ENCODE measurements around the gene LPAR3.

LPAR3 gene

DNA sequence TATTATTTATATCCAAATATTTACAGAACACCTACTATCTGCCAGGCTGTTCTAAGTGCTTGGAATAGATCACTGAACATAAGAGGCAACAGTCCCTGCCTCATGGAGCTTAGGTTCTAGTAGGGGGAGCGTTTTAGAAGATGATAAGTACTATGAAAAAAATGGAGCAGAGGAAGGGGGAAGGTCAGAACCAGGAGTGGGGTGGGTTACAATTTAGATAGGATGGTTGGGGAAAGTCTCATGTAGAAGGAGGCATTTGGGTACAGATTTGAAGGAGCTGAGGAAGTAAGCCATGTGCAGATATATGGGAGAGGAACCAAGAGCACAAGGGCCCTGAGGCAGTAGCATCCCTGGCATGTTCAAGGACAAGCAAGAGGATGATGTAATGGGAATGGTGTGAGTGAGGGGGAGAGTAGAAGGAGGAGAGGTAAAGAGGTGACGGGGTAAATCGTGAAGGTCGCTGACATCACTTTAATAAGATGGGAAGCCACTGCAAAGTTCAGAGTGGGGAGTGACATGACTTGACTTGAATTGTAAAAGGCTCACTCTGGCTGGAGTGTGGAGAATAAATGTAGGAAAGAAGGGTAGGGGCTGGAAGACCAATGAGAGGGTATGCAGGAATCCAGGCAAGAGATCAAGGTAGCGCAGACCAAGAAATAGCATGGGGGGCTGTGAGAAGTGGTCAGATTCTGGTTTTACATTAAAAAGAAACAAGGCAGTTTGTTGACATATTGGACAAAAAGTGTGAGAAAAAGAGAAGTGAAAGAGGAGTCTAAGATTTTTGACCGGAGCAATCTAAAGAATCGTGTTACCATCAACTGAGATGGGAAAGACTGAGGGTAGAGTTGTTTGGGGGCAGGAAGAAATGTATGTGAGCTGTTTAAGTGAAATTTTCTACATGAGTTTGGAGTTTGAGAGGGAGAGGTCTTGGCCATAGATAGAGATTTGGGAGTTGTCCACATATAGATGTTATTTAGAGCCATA is 92.6 kb downstream of the LPAR3 start:
- no peak overlapping the region for H3K4me3 ChIP-seq (ENCODE audit: control insufficient read depth, low read depth, low read length)
- TF ChIP-seq, protein P1, sequence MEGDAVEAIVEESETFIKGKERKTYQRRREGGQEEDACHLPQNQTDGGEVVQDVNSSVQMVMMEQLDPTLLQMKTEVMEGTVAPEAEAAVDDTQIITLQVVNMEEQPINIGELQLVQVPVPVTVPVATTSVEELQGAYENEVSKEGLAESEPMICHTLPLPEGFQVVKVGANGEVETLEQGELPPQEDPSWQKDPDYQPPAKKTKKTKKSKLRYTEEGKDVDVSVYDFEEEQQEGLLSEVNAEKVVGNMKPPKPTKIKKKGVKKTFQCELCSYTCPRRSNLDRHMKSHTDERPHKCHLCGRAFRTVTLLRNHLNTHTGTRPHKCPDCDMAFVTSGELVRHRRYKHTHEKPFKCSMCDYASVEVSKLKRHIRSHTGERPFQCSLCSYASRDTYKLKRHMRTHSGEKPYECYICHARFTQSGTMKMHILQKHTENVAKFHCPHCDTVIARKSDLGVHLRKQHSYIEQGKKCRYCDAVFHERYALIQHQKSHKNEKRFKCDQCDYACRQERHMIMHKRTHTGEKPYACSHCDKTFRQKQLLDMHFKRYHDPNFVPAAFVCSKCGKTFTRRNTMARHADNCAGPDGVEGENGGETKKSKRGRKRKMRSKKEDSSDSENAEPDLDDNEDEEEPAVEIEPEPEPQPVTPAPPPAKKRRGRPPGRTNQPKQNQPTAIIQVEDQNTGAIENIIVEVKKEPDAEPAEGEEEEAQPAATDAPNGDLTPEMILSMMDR (conservative IDR thresholded peaks at IDR 0.05; ENCODE audit: control insufficient read depth, insufficient read depth, low read depth, low read length) = no peak

DNA sequence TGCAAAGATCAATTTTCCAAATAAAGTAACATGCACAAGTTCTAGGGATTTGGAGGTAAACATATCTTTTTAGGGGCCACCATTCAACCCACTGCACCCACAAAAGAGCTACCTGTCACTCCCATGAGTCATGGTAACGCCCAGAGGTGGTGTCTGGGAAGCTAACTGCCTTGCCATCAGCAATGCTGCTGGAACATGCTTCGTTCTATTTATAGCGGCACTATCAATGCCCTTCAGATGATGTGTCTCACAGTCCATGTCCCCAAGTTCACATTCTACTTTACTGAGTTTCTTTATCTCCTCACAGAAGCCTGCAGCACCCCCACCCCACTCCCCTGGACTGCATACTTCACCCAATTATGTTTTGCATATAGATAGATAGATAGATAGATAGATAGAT is 95.4 kb downstream of the LPAR3 start:
- DNase-seq (ENCODE audit: low read depth) = no peak
- TF ChIP-seq, protein P1 (conservative IDR thresholded peaks at IDR 0.05; ENCODE audit: control insufficient read depth, insufficient read depth, low read depth, low read length) = no peak
- no peak overlapping the region for H3K4me3 ChIP-seq (ENCODE audit: control insufficient read depth, low read depth, low read length)

More for the DNA sequence above, 92.6 kb downstream of the LPAR3 start:
- DNase-seq (ENCODE audit: low read depth) = no peak

DNA sequence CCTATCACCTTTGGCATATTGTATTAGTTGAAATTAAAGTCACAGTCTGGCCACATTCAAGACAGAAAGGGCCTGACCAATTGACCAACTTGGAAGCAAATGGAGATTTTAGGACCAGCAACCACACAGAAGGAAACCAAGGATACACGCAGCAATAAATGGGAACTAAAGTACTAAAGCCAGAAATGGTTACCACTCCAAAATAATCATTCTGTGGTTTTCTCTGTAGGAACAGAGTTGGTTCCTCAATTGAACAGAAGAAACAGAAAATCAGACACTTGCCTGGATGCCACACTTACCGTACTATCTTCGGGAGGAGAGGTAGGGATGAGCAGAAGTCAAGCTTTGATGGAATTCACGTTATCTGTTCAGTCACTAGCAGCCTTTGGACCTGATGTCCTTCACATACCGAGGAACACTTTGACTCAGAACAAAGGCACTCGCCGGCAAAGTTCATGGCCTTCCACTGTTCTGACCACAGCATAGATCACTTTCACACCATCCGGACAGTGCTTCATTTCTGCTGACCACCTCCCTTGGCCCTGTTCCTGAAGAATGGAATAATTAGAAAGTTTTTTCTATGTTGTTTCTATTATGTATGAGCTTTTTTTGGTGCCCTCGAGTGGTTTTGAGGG is 96.9 kb downstream of the LPAR3 start:
- TF ChIP-seq, protein P1 (conservative IDR thresholded peaks at IDR 0.05; ENCODE audit: control insufficient read depth, insufficient read depth, low read depth, low read length) = no peak
- DNase-seq (ENCODE audit: low read depth) = no peak
- H3K4me3 ChIP-seq (ENCODE audit: control insufficient read depth, low read depth, low read length) = no peak overlapping the region

DNA sequence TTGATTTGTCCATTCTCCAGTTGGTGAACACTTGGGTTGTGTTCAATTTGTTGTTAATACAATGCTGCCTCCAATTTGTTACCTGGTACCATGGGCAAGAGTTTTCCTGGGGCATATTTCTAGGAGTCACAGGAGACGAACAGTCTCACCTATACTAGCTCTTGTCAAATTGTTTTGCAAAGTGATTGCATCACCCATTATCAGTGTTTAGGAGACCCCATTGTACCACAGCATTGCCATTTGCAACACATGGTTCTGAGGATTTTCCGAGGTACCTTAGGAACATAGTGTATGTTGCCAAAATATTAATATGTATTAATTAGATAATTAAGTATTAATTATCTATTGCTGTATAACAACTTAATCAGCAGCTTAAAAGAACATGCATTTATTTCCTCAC is 97.8 kb downstream of the LPAR3 start:
- DNase-seq (ENCODE audit: low read depth) = no peak
- H3K4me3 ChIP-seq (ENCODE audit: control insufficient read depth, low read depth, low read length) = no peak overlapping the region
- TF ChIP-seq, protein P1 (conservative IDR thresholded peaks at IDR 0.05; ENCODE audit: control insufficient read depth, insufficient read depth, low read depth, low read length) = no peak

DNA sequence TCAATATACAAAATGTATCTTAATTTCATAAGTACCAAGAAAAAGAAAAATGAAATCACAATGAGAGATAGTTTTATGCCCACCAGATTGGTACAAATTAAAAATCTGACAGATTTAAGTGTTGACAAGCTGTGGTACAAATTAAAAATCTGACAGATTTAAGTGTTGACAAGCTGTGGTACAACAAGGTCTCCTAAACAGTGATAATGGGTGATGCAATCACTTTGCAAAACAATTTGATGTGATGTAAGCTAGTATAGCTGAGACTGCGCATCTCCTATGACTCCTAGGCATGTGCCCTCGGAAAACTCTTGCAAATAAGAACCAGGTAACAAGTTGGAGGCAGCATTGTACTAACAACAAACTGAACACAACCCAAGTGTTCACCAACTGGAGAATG is 100.6 kb downstream of the LPAR3 start:
- no peak for DNase-seq (ENCODE audit: low read depth)
- TF ChIP-seq, protein P1 (conservative IDR thresholded peaks at IDR 0.05; ENCODE audit: control insufficient read depth, insufficient read depth, low read depth, low read length) = no peak
- H3K4me3 ChIP-seq (ENCODE audit: control insufficient read depth, low read depth, low read length) = no peak overlapping the region

DNA sequence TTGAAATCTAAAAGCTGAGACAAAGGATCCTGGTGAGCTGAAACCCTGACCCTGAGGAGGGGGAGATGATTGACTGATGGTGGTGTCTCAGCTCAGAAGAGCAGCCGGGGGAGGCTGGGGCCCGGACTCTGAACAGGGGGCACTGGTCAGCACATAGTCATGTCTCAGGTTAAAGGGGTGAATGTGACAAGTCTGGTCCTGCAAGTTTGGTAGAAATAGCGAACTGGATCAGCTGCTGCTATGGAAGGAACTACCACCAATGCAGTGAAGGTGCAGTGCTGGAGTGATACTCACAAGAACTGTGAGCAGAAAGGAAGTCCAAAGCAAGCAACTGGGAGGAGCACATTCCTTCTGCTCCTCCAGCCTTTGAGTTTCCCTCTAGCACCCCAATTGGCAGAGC is 104.0 kb downstream of the LPAR3 start:
- TF ChIP-seq, protein P1 (conservative IDR thresholded peaks at IDR 0.05; ENCODE audit: control insufficient read depth, insufficient read depth, low read depth, low read length) = no peak
- no peak for DNase-seq (ENCODE audit: low read depth)
- no peak overlapping the region for H3K4me3 ChIP-seq (ENCODE audit: control insufficient read depth, low read depth, low read length)
